MCF 10A (cell line): Measurements from ENCODE around the gene TCERG1. TPM values are rescaled to one million over a fixed set of nuclear protein-coding genes. Genes with fewer than 3 reads are reported as not detected.

Experiments
- BruUV-seq: library from RNA; stranded (reverse); fragments of 400-500 nt; replicated peaks from 2 replicates; lab custom pipeline; 2021; lab: Mats Ljungman, UMichigan
- CTCF ChIA-PET: fragments of 300-600 bp; sonication (Branson Sonifier 250); formaldehyde crosslinking; extraction: SDS; loops from one replicate; lab custom pipeline; 2021; ENCODE audit warnings: antibody characterized with exemption, inconsistent platforms; lab: Yijun Ruan, JAX
- POLR2A ChIA-PET: fragments of 300-600, 350-650 bp; sonication (Branson Sonifier 250); formaldehyde crosslinking; extraction: SDS; loops from one replicate; lab custom pipeline; 2020; ENCODE audit warnings: antibody characterized with exemption, inconsistent platforms; lab: Yijun Ruan, JAX
- DNase-seq: peaks from one replicate; pipeline ENCODE4 v3.0.0-alpha.2; 2018; ENCODE audit not compliant: unreplicated experiment
- H3K27ac Mint-ChIP-seq: one replicate; pipeline ENCODE4 v1.8.0; 2022; ENCODE audit warnings: mild to moderate bottlenecking, low read depth, mixed read lengths; ENCODE audit not compliant: unreplicated experiment
- H3K27me3 Mint-ChIP-seq: one replicate; pipeline ENCODE4 v1.8.0; 2022; ENCODE audit warnings: mixed read lengths; ENCODE audit not compliant: insufficient read depth, unreplicated experiment
- H3K36me3 Mint-ChIP-seq: one replicate; pipeline ENCODE4 v1.8.0; 2022; ENCODE audit warnings: mild to moderate bottlenecking, moderate library complexity, mixed read lengths; ENCODE audit not compliant: insufficient read depth, unreplicated experiment
- H3K4me1 Mint-ChIP-seq: one replicate; pipeline ENCODE4 v1.8.0; 2022; ENCODE audit warnings: mixed read lengths; ENCODE audit not compliant: insufficient read depth, unreplicated experiment
- H3K4me3 Mint-ChIP-seq: one replicate; pipeline ENCODE4 v1.8.0; 2022; ENCODE audit warnings: mild to moderate bottlenecking, moderate library complexity, mixed read lengths; ENCODE audit not compliant: unreplicated experiment
- H3K9me3 Mint-ChIP-seq: one replicate; pipeline ENCODE4 v1.8.0; 2022; ENCODE audit warnings: mixed read lengths; ENCODE audit not compliant: unreplicated experiment
- intact Hi-C: fragments of 100-400 bp; cut with micrococcal nuclease; formaldehyde crosslinking; loops from 2 replicates; pipeline ENCODE4 v1.14.1; 2022
- total RNA-seq: library from RNA; stranded (reverse); gene quantifications from 2 replicates; pipeline ENCODE4 v1.2.3, GENCODE V29; 2022
- TF ChIP-seq, protein P1 (sequence below): fragments of 200-600 bp; IDR thresholded peaks from one replicate; pipeline ENCODE4 v1.8.0; 2022; ENCODE audit warnings: antibody characterized with exemption, mild to moderate bottlenecking; ENCODE audit not compliant: unreplicated experiment

The TCERG1 gene
- total RNA-seq, 1 experiment from 2014 or later = 134 TPM

DNA sequence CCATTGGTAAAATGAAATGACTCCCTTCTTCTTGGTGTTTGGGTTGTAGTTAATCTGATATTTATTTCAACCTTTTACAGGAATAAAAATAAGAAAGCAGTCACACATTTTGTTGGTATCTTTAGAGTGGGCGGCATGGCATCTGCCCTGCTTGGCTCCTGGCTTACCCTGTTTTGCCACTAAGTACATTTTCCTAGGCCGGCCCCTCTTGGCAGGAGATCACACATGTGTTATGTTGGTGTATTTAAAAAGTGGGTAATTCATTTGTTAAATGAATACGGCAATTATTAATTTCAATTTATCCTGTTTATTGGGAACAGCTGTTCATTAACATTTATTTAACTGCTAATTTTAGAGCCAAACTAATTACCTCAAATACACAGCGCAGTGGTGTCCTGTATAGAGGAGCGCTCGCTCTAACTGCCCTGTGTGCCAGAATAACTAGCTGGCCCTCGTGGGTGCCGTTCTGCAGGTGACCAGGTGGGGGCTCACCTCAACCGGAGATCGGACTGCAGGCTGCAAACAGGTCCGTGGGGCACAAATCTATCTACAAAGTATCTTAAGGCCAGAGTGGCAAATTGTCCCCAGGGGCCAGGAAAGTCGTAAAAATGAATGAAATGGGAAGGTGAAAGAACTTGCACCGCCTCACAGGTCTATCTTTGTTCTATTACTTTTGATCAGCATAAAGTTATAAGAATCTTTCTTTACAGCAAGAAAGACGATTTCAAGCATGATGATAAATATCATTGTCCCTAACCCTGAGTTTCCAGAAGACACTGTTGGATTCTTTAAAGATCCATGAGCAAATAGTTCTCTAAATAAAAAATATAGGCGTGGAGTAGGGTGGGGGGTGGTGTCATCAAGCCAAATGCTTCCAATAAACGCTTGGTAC, 95.1 kb downstream of the TCERG1 start:
- Mint-ChIP-seq H3K27ac (no peak overlapping the region), H3K36me3 (no peaks in the 10 kb centered on the region), H3K4me3 (no peak overlapping the region), H3K9me3 (no peaks in the 10 kb centered on the region), H3K4me1 (peaks cover 11% of the 10 kb centered on the region), H3K27me3 (peaks cover 20% of the 10 kb centered on the region)
- DNase-seq = peak; percentile 78
- ChIA-PET POLR2A (interaction anchor here (1.4 kb wide), 1 partner anchor 424 kb away, joined by 3 read pairs; no protein-coding TSS in a partner anchor), CTCF (interaction anchor here (0.5 to 12.6 kb wide), 80 partner anchors 9 to 1037 kb away, joined by 3 to 485 read pairs (median 4); partner anchors contain the start of gene GPR151)
- intact Hi-C loops = loop anchor here (1.0 to 5.0 kb wide), 6 partner anchors 80 to 850 kb away; no protein-coding TSS in a partner anchor
- BruUV-seq = no TSS peak
- TF ChIP-seq, protein P1, sequence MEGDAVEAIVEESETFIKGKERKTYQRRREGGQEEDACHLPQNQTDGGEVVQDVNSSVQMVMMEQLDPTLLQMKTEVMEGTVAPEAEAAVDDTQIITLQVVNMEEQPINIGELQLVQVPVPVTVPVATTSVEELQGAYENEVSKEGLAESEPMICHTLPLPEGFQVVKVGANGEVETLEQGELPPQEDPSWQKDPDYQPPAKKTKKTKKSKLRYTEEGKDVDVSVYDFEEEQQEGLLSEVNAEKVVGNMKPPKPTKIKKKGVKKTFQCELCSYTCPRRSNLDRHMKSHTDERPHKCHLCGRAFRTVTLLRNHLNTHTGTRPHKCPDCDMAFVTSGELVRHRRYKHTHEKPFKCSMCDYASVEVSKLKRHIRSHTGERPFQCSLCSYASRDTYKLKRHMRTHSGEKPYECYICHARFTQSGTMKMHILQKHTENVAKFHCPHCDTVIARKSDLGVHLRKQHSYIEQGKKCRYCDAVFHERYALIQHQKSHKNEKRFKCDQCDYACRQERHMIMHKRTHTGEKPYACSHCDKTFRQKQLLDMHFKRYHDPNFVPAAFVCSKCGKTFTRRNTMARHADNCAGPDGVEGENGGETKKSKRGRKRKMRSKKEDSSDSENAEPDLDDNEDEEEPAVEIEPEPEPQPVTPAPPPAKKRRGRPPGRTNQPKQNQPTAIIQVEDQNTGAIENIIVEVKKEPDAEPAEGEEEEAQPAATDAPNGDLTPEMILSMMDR = peak; percentile 99

DNA sequence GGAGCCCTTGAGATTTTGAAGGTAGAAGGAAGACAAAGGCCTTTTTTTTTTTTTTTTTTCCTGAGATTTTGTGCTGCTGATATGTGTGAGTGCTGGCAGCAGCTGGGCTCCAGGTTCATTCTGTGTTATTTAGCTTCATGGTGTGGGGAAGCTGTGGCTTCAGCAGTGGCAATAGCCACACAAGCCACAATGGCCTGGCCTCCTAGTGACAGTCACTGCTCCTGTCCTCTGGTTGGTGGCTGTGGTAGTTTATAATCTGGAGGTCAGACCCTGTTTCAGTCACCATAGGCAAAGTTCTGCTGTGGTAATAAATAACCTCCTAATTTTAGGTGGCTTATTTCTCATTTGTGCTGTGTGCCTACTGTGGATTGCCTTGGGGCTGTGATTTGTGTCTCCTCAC, 97.1 kb downstream of the TCERG1 start:
- H3K27ac Mint-ChIP-seq = no peak overlapping the region
- BruUV-seq = no TSS peak
- no peaks in the 10 kb centered on the region for H3K36me3 Mint-ChIP-seq
- H3K4me3 Mint-ChIP-seq = no peak overlapping the region
- H3K27me3 Mint-ChIP-seq = peaks cover 34% of the 10 kb centered on the region
- ChIA-PET CTCF (interaction anchor here (0.7 to 12.6 kb wide), 5 partner anchors 9 to 825 kb away, joined by 3 to 485 read pairs (median 4); no protein-coding TSS in a partner anchor), POLR2A (interaction anchor here (0.7 to 1.5 kb wide), 2 partner anchors 15 to 422 kb away, joined by 3 to 4 read pairs; no protein-coding TSS in a partner anchor)
- DNase-seq = no peak
- H3K9me3 Mint-ChIP-seq = no peaks in the 10 kb centered on the region
- TF ChIP-seq, protein P1 = no peak
- intact Hi-C loops = loop anchor here (5.0 kb wide), 4 partner anchors 78 to 848 kb away; no protein-coding TSS in a partner anchor
- H3K4me1 Mint-ChIP-seq = peaks cover 11% of the 10 kb centered on the region

DNA sequence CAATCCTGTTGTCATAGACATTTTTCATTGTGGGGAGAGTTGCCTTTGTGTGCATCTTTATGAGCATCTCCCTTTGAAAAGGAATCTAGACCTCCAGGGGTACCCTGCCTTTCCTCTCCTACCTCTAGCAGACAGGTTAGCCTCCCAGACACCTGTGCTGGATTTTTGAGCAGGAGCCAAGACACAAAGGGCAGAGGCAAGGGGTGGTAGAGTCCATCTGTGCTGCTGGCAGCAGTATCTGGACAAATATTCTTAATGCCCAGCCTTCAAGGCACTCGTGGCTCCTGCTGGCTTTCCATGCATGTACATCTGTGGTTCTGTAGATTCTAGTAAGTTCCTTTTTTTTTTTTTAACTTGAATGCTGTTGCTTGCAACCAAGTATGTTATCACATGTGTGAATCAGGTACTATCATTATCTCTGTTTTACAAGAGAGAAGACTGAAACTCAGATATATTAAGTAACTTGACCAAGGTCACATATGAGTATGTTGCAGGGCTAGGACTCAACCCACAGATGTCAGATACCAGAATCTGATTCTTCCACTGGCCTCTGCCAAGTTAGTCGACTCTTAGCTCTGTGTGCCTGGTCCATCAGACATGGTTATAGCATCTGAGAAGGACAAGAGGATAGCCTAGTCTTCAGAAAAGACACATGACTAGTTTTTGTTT, 101.8 kb downstream of the TCERG1 start:
- DNase-seq = no peak
- H3K27ac Mint-ChIP-seq = no peak overlapping the region
- no peaks in the 10 kb centered on the region for H3K9me3 Mint-ChIP-seq
- no peaks in the 10 kb centered on the region for H3K4me1 Mint-ChIP-seq
- H3K36me3 Mint-ChIP-seq = no peaks in the 10 kb centered on the region
- peaks cover 69% of the 10 kb centered on the region for H3K27me3 Mint-ChIP-seq
- BruUV-seq = no TSS peak
- no peak overlapping the region for H3K4me3 Mint-ChIP-seq
- TF ChIP-seq, protein P1 = no peak
- POLR2A ChIA-PET = interaction anchor here (0.6 kb wide), 1 partner anchor 173 kb away, joined by 3 read pairs; no protein-coding TSS in a partner anchor
- CTCF ChIA-PET = interaction anchor here (0.5 to 12.6 kb wide), 7 partner anchors 18 to 1911 kb away, joined by 3 to 485 read pairs (median 3); no protein-coding TSS in a partner anchor
- intact Hi-C loops = no loop called here
